H9 (cell line): ENCODE results near the gene KCNQ2. TPM values are rescaled to one million over a fixed set of nuclear protein-coding genes. Genes with fewer than 3 reads are reported as not detected.
A peak's percentile ranks its signal among the peaks of the same experiment; 100 is the strongest.

Experiments used
- DNase-seq: peaks from one replicate; pipeline ENCODE4 v3.0.0-alpha.2; 2017
- H2AFZ ChIP-seq: one replicate; pipeline ENCODE4 v1.6.1; 2013; ENCODE audit warnings: mild to moderate bottlenecking, low read length, control low read depth, moderate library complexity
- H2AK5ac ChIP-seq: 2 replicates; pipeline ENCODE4 v1.6.1; 2013; ENCODE audit warnings: low read length, control low read depth, mixed read lengths; ENCODE audit not compliant: insufficient read length
- H2BK120ac ChIP-seq: one replicate; pipeline ENCODE4 v1.6.1; 2013; ENCODE audit warnings: low read depth, mild to moderate bottlenecking, low read length, control low read depth, inconsistent platforms; ENCODE audit not compliant: poor library complexity, severe bottlenecking
- H2BK12ac ChIP-seq: 2 replicates; pipeline ENCODE4 v1.6.1; 2013; ENCODE audit warnings: low read length, control low read depth, mixed read lengths, low read depth; ENCODE audit not compliant: insufficient read length
- H2BK15ac ChIP-seq: 2 replicates; pipeline ENCODE4 v1.6.1; 2013; ENCODE audit warnings: low read depth, low read length, control low read depth
- H2BK20ac ChIP-seq: one replicate; pipeline ENCODE4 v1.6.1; 2013; ENCODE audit warnings: low read depth, mild to moderate bottlenecking, low read length, control low read depth, inconsistent platforms; ENCODE audit not compliant: poor library complexity, severe bottlenecking
- H2BK5ac ChIP-seq: 2 replicates; pipeline ENCODE4 v1.6.1; 2013; ENCODE audit warnings: low read length, control low read depth, mixed read lengths; ENCODE audit not compliant: insufficient read length
- H3K14ac ChIP-seq: 2 replicates; pipeline ENCODE4 v1.6.1; 2013; ENCODE audit warnings: low read length, control low read depth; ENCODE audit not compliant: insufficient read depth
- H3K18ac ChIP-seq: 2 replicates; pipeline ENCODE4 v1.6.1; 2013; ENCODE audit warnings: low read depth, mild to moderate bottlenecking, mixed read lengths, low read length, control low read depth; ENCODE audit not compliant: insufficient read length
- H3K23ac ChIP-seq: 2 replicates; pipeline ENCODE4 v1.6.1; 2013; ENCODE audit warnings: low read length, control low read depth, mixed read lengths, low read depth; ENCODE audit not compliant: insufficient read length
- H3K23me2 ChIP-seq: 2 replicates; pipeline ENCODE4 v1.6.1; 2013; ENCODE audit warnings: low read depth, mild to moderate bottlenecking, mixed read lengths, low read length, control low read depth; ENCODE audit not compliant: insufficient read length, poor library complexity, severe bottlenecking
- H3K27ac ChIP-seq: 2 replicates; pipeline ENCODE4 v1.5.1; 2013; ENCODE audit warnings: low read length, control low read depth, mixed read lengths, low read depth; ENCODE audit not compliant: insufficient read length
- H3K27me3 ChIP-seq: 2 replicates; pipeline ENCODE4 v1.6.1; 2013; ENCODE audit warnings: low read length, control low read depth, inconsistent platforms; ENCODE audit not compliant: insufficient read depth
- H3K4ac ChIP-seq: 2 replicates; pipeline ENCODE4 v1.6.1; 2013; ENCODE audit warnings: low read depth, mild to moderate bottlenecking, control low read depth, inconsistent platforms, low read length, moderate library complexity
- H3K4me1 ChIP-seq: 2 replicates; pipeline ENCODE4 v1.6.1; 2013; ENCODE audit warnings: low read length, control low read depth, inconsistent platforms; ENCODE audit not compliant: insufficient read depth
- H3K4me2 ChIP-seq: 2 replicates; pipeline ENCODE4 v1.6.1; 2013; ENCODE audit warnings: low read length, control low read depth, mixed read lengths; ENCODE audit not compliant: insufficient read length, insufficient read depth
- H3K56ac ChIP-seq: 2 replicates; pipeline ENCODE4 v1.6.1; 2013; ENCODE audit warnings: low read depth, mild to moderate bottlenecking, mixed read lengths, low read length, control low read depth; ENCODE audit not compliant: insufficient read length
- H3K79me1 ChIP-seq: 2 replicates; pipeline ENCODE4 v1.6.1; 2013; ENCODE audit warnings: low read depth, mild to moderate bottlenecking, moderate library complexity, low read length, control low read depth, inconsistent platforms; ENCODE audit not compliant: insufficient read depth, poor library complexity, severe bottlenecking
- H3K79me2 ChIP-seq: 2 replicates; pipeline ENCODE4 v1.6.1; 2013; ENCODE audit warnings: low read length, control low read depth, inconsistent platforms; ENCODE audit not compliant: insufficient read depth
- H3K9ac ChIP-seq: 2 replicates; pipeline ENCODE4 v1.6.1; 2013; ENCODE audit warnings: low read length, control low read depth, mixed read lengths; ENCODE audit not compliant: insufficient read length; ENCODE audit errors: extremely low read depth
- H3K9me3 ChIP-seq: one replicate; pipeline ENCODE4 v1.6.1; 2013; ENCODE audit warnings: low read depth, low read length, inconsistent platforms; ENCODE audit not compliant: control insufficient read depth
- H3T11ph ChIP-seq: one replicate; pipeline ENCODE4 v1.6.1; 2013; ENCODE audit warnings: mild to moderate bottlenecking, low read length, control low read depth, inconsistent platforms
- H4K20me1 ChIP-seq: one replicate; pipeline ENCODE4 v1.6.1; 2013; ENCODE audit not compliant: control insufficient read depth, insufficient read length, insufficient read depth
- H4K5ac ChIP-seq: 2 replicates; pipeline ENCODE4 v1.6.1; 2013; ENCODE audit warnings: low read depth, mild to moderate bottlenecking, mixed read lengths, low read length, control low read depth; ENCODE audit not compliant: insufficient read length
- H4K8ac ChIP-seq: replicated peaks from 2 replicates; pipeline ENCODE4 v1.6.1; 2013; ENCODE audit warnings: low read length, control low read depth, mixed read lengths, low read depth; ENCODE audit not compliant: insufficient read length
- H4K91ac ChIP-seq: 2 replicates; pipeline ENCODE4 v1.6.1; 2013; ENCODE audit warnings: low read depth, mild to moderate bottlenecking, moderate library complexity, mixed read lengths, low read length, control low read depth; ENCODE audit not compliant: insufficient read length
- H3K27ac Mint-ChIP-seq, 3 experiments: 2 replicates in 2 of 3; 3 replicates in 1 of 3; pipeline ENCODE4 v1.8.0; 2020 to 2021; ENCODE audit warnings: mixed read lengths in 3 of 3, mild to moderate bottlenecking in 1 of 3, moderate library complexity in 1 of 3
- H3K27me3 Mint-ChIP-seq: 2 replicates; pipeline ENCODE4 v1.8.0; 2021; ENCODE audit warnings: low read depth, mild to moderate bottlenecking, moderate library complexity, mixed read lengths
- H3K36me3 Mint-ChIP-seq, 3 experiments: 2 replicates in 2 of 3; 3 replicates in 1 of 3; pipeline ENCODE4 v1.8.0; 2020 to 2021; ENCODE audit warnings: low read depth in 3 of 3, mixed read lengths in 3 of 3; ENCODE audit not compliant: insufficient read depth in 1 of 3
- H3K4me1 Mint-ChIP-seq, 2 experiments: 2 replicates each; pipeline ENCODE4 v1.8.0; 2020; ENCODE audit warnings: mixed read lengths in 2 of 2
- H3K4me3 Mint-ChIP-seq, 2 experiments: 2 replicates in 1 of 2; 3 replicates in 1 of 2; pipeline ENCODE4 v1.8.0; 2020 to 2021; ENCODE audit warnings: mild to moderate bottlenecking in 2 of 2, mixed read lengths in 2 of 2, moderate library complexity in 1 of 2
- H3K9me3 Mint-ChIP-seq, 2 experiments: 2 replicates in 1 of 2; 3 replicates in 1 of 2; pipeline ENCODE4 v1.8.0; 2020; ENCODE audit warnings: mild to moderate bottlenecking in 2 of 2, mixed read lengths in 2 of 2, moderate library complexity in 1 of 2
- CTCF ChIP-seq: fragments of 200-600 bp; sonication (generic); conservative IDR thresholded peaks from 3 replicates; pipeline ENCODE4 v1.8.0; 2021; ENCODE audit warnings: antibody characterized with exemption, mild to moderate bottlenecking
- WGBS: extraction: QIAGEN DNeasy Blood & Tissue Kit; methylation state at CpG from one replicate; pipeline ENCODE4 v1.1.7; 2013; ENCODE audit warnings: missing lambda C conversion rate, low lambda C conversion rate, mixed read lengths; ENCODE audit not compliant: insufficient read length; ENCODE audit errors: extremely low coverage; 5-methylcytosine and 5-hydroxymethylcytosine counted together
- total RNA-seq: library from RNA; stranded (reverse); gene quantifications from 2 replicates; pipeline ENCODE4 v1.2.1, GENCODE V29; 2021

Gene KCNQ2
- total RNA-seq, 1 experiment from 2014 or later, result 69.2 TPM

DNA sequence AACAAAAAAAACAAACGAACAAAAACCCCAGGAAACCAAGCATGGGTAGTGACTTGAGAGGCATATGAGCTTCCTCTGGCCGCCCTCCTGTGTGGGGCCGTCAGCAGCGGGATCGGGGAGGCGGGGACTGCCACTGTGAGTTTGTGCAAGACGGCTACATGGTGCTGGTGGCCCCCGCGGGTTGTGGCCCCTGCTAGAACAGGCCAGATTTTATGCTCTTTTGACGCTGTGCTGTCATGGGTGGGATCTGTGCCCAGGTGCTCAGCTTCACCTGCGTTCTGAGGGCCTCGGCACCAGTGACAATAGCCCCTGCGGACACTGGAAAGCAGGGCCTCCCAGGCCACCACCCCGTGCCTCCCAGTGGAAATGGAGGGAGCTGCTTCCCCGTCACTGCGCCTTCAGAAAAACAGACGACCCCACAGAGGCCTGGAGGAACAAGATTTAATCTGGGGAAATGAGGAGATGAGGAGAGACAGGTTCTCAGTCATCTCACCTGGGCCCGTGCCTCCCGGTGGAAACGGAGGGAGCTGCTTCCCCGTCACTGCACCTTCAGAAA, 4.7 kb upstream of the KCNQ2 start:
- no CpG with 5 or more reads among the region's 21 CpGs for WGBS
- H3K27me3 ChIP-seq, result no peaks in the 10 kb centered on the region

More for the DNA sequence above, 4.7 kb upstream of the KCNQ2 start:
- Histone ChIP-seq H2BK120ac (no peak overlapping the region), H3K56ac (no peak overlapping the region), H3K79me2 (no peaks in the 10 kb centered on the region), H4K20me1 (no peaks in the 10 kb centered on the region), H3K4me1 (no peaks in the 10 kb centered on the region), H2BK5ac (no peak overlapping the region), H3K27ac (no peak overlapping the region), H3K14ac (no peak overlapping the region), H3K9me3 (no peaks in the 10 kb centered on the region), H2AFZ (no peak overlapping the region), H3K23ac (no peak overlapping the region), H3K4me2 (no peak overlapping the region), H4K8ac (no peak overlapping the region), H3K4ac (no peak overlapping the region), H3K9ac (no peak overlapping the region), H4K91ac (no peak overlapping the region), H4K5ac (no peak overlapping the region), H2BK12ac (no peak overlapping the region), H3T11ph (no peak overlapping the region), H3K18ac (no peak overlapping the region), H2BK20ac (no peak overlapping the region), H2AK5ac (no peak overlapping the region), H2BK15ac (no peak overlapping the region), H3K23me2 (no peaks in the 10 kb centered on the region), H3K79me1 (no peaks in the 10 kb centered on the region)
- H3K36me3 Mint-ChIP-seq, result no peaks in the 10 kb centered on the region
- DNase-seq, result no peak
- H3K27me3 Mint-ChIP-seq, result peaks cover 39% of the 10 kb centered on the region
- H3K4me3 Mint-ChIP-seq, result peak overlapping the region in 1 of 2 experiments; percentile 74; a peak in 4 of 5 replicates
- TF ChIP-seq CTCF, result 0 out of 3 replicates have a peak, but pooled peaks have one; percentile 17
- no peak overlapping the region; a peak in 2 of 7 replicates for H3K27ac Mint-ChIP-seq
- peaks cover 0 to 2% of the 10 kb centered on the region in 2 experiments; a peak in 1 of 5 replicates for H3K9me3 Mint-ChIP-seq
- H3K4me1 Mint-ChIP-seq, result peaks cover 26 to 47% of the 10 kb centered on the region in 2 experiments
